Heart right ventricle (tissue), 16 donors: ENCODE measurements around the gene CYB561D1. TPM values are rescaled to one million over a fixed set of nuclear protein-coding genes. Genes with fewer than 3 reads are reported as not detected.
A peak's percentile ranks its signal among the peaks of the same experiment; 100 is the strongest.

Source experiments
- ATAC-seq, 8 donors: fragments of 200-7000 bp; cut with Tn5 transposase; one replicate each; pipeline ENCODE4 v1.9.1; 2020; ENCODE audit warnings: mild to moderate bottlenecking in 8 of 8, moderate library complexity in 8 of 8, moderate number of reproducible peaks in 1 of 8
- DNase-seq, 2 donors: peaks; one replicate each; pipeline ENCODE4 v3.0.0-alpha.2; 2020
- H3K27ac ChIP-seq, 10 donors: fragments of 200-600 bp; sonication (generic) in 2 of 10; one replicate each; pipeline versions ENCODE4 v1.5.0 to v1.8.0; 2020 to 2022; ENCODE audit warnings: mild to moderate bottlenecking in 3 of 10
- H3K27me3 ChIP-seq, 7 donors: fragments of 200-600 bp; one replicate each; pipeline ENCODE4 v1.8.0; 2021 to 2022; ENCODE audit warnings: mild to moderate bottlenecking in 2 of 7
- H3K36me3 ChIP-seq, 9 donors: fragments of 200-600 bp; sonication (generic) in 1 of 9; one replicate each; pipeline versions ENCODE4 v1.5.0 to v1.8.0; 2020 to 2022; ENCODE audit warnings: mild to moderate bottlenecking in 2 of 9
- H3K4me1 ChIP-seq, 9 donors: fragments of 200-600 bp; sonication (generic) in 1 of 9; one replicate each; pipeline versions ENCODE4 v1.5.0 to v1.8.0; 2020 to 2022; ENCODE audit warnings: mild to moderate bottlenecking in 4 of 9
- H3K4me3 ChIP-seq, 10 donors: fragments of 200-600 bp; sonication (generic) in 2 of 10; one replicate each; pipeline versions ENCODE4 v1.5.0 to v1.8.0; 2020 to 2022; ENCODE audit warnings: mild to moderate bottlenecking in 7 of 10, moderate library complexity in 2 of 10
- H3K9me3 ChIP-seq, 11 donors: fragments of 200-600 bp in 10 of 11; sonication (generic) in 2 of 11; one replicate each; pipeline versions ENCODE4 v1.5.0 to v1.8.0; 2013 to 2022; ENCODE audit warnings: mild to moderate bottlenecking in 2 of 11, control low read depth in 1 of 11, moderate library complexity in 1 of 11
- CTCF ChIP-seq, 9 donors: fragments of 200-600 bp; sonication (generic) in 2 of 9; IDR thresholded peaks; one replicate each; pipeline versions ENCODE4 v1.5.0 to v1.8.0; 2021 to 2022; ENCODE audit warnings: antibody characterized with exemption in 9 of 9, mild to moderate bottlenecking in 5 of 9, moderate library complexity in 1 of 9
- WGBS, 2 donors: extraction: QIAGEN DNeasy Blood & Tissue Kit; methylation state at CpG; one replicate each; pipeline ENCODE4 v1.1.7; 2013; ENCODE audit warnings: inconsistent platforms in 1 of 2; 5-methylcytosine and 5-hydroxymethylcytosine counted together
- intact Hi-C, 10 donors: fragments of 100-400 bp; cut with DNase I; formaldehyde crosslinking; loops; one replicate each; pipeline versions ENCODE4 v1.11.1 to v1.14.2; 2022
- polyA plus RNA-seq, 2 donors: library from polyadenylated mRNA; stranded (reverse); fragments of 200-250 nt; gene quantifications; one replicate each; pipeline ENCODE4 v1.2.3, GENCODE V29; 2013
- total RNA-seq, 10 donors: library from RNA; stranded (reverse); fragmentation: NEBNext Ultra II Directional in 3 of 10; extraction: Animal tissue kit (Norgen Biotek cat#: 25700) in 3 of 10; gene quantifications; one replicate each; pipeline versions ENCODE4 v1.2.1 to v1.2.4, GENCODE V29; 2021 to 2023
- donor health status: Arrhythmogenic right ventricular cardiomyopathy.
- donor health status: ischemic (EF 13 %, LVEDD 7.1; RV severe dilation, severe dysfunction).
- donor health status: healthy with polysubstance abuse.
- donor health status: DM: no; HTN: yes; CAD: no.
- donor health status: DM: no; HTN: no; CAD: no.
- donor health status: ischemic (EF 25% LVEDD 6.9; RV normal size, moderate dysfunction).
- donor health status: ischemic (EF 25% LVEDD 5.7; RV mildly dilated, moderate dysfunction).
- donor health status: healthy.
- donor health status: DM: yes; HTN: yes; CAD: no.
- donor health status: Ischemic cardiomyopathy.
- donor health status: ischemic (EF 35%, LVEDD 5.7; RV mildly dilated, moderate dysfunction).
- donor health status: nonischemic (EF 11% LVEDD 7.7; RV severe dilation, severe dysfunction).
- donor health status: DM: yes; HTN: yes; CAD: no.
- donor health status: PGD.
- donor health status: ischemic (EF 29% LVEDD 5.4; RV normal size, mild dysfunction).
- donor health status: nonischemic (EF 23%, LVEDD 6.1; RV moderate dilation, normal function).

Gene CYB561D1
- total and polyA plus RNA-seq, 12 donors, result 3.0 to 7.6 (median 4.5) TPM

- peaks cover 0 to 3% (median 0%) of the 10 kb centered on the region in 7 donors for H3K27me3 ChIP-seq
- peaks cover 0 to 8% (median 0%) of the 10 kb centered on the region in 9 donors for H3K4me1 ChIP-seq
- no peaks in the 10 kb centered on the region for H3K36me3 ChIP-seq
- no peak overlapping the region for H3K4me3 ChIP-seq
- 59 to 62% methylated on average over 14 of the region's 14 CpGs for WGBS, 2 donors
- intact Hi-C loops, result loop anchor here in 1 of 10 donors (10.0 kb wide), 1 partner anchor 246 kb away; no protein-coding TSS in a partner anchor
- TF ChIP-seq CTCF (IDR thresholded peaks at IDR 0.05), result no peak
- no peak overlapping the region for H3K27ac ChIP-seq
- H3K9me3 ChIP-seq, result no peaks in the 10 kb centered on the region
- peak in 7 of 8 donors; percentile 44 to 80 (median 61) for ATAC-seq
- DNase-seq, result no peak
These were observed 27.4 kb downstream of the CYB561D1 start for GRCh38 chr1:109521002-109521951.

GRCh38 chr1:109522026-109522425 lies 28.1 kb downstream of the CYB561D1 start:
- ATAC-seq, result no peak
- Histone ChIP-seq H3K4me3 (no peak overlapping the region), H3K36me3 (no peaks in the 10 kb centered on the region), H3K27me3 (peaks cover 0 to 3% (median 0%) of the 10 kb centered on the region in 7 donors), H3K27ac (no peak overlapping the region), H3K4me1 (peaks cover 0 to 8% (median 0%) of the 10 kb centered on the region in 9 donors), H3K9me3 (no peaks in the 10 kb centered on the region)
- TF ChIP-seq CTCF (IDR thresholded peaks at IDR 0.05), result no peak
- WGBS, 2 donors, result 79 to 84% methylated on average over 7 of the region's 7 CpGs
- no peak for DNase-seq
- intact Hi-C loops, result loop anchor here in 1 of 10 donors (10.0 kb wide), 1 partner anchor 247 kb away; no protein-coding TSS in a partner anchor

GRCh38 chr1:109523706-109524105 lies 29.8 kb downstream of the CYB561D1 start:
- 88 to 93% methylated on average over 2 of the region's 2 CpGs for WGBS, 2 donors
- Histone ChIP-seq H3K27ac (no peak overlapping the region), H3K4me1 (peaks cover 0 to 8% (median 0%) of the 10 kb centered on the region in 9 donors), H3K4me3 (no peak overlapping the region), H3K27me3 (peaks cover 0 to 3% (median 0%) of the 10 kb centered on the region in 7 donors), H3K9me3 (no peaks in the 10 kb centered on the region), H3K36me3 (no peaks in the 10 kb centered on the region)
- no peak for DNase-seq
- no peak for TF ChIP-seq CTCF (IDR thresholded peaks at IDR 0.05)
- ATAC-seq, result no peak
- intact Hi-C loops, result loop anchor here in 1 of 10 donors (10.0 kb wide), 1 partner anchor 249 kb away; no protein-coding TSS in a partner anchor

GRCh38 chr1:109527098-109527811 lies 33.4 kb downstream of the CYB561D1 start:
- peaks cover 0 to 3% (median 0%) of the 10 kb centered on the region in 7 donors for H3K27me3 ChIP-seq
- TF ChIP-seq CTCF (IDR thresholded peaks at IDR 0.05), result no peak
- no peak for ATAC-seq
- H3K36me3 ChIP-seq, result no peaks in the 10 kb centered on the region
- intact Hi-C loops, result loop anchor here in 1 of 10 donors (10.0 kb wide), 1 partner anchor 252 kb away; no protein-coding TSS in a partner anchor
- H3K4me3 ChIP-seq, result no peak overlapping the region
- H3K4me1 ChIP-seq, result peaks cover 6 to 25% (median 17%) of the 10 kb centered on the region in 9 donors
- H3K9me3 ChIP-seq, result no peaks in the 10 kb centered on the region
- 80 to 83% methylated on average over 14 of the region's 14 CpGs for WGBS, 2 donors
- no peak overlapping the region for H3K27ac ChIP-seq
- DNase-seq, result no peak
